AG04450 (cell line): ENCODE data around the gene DDX49. TPM values are rescaled to one million over a fixed set of nuclear protein-coding genes. Genes with fewer than 3 reads are reported as not detected.

ENCODE experiments used
- CTCF ChIA-PET: fragments of 300-600, 350-600 bp; formaldehyde crosslinking; extraction: SDS; loops from one replicate; lab custom pipeline; 2022; ENCODE audit warnings: antibody characterized with exemption, inconsistent platforms; lab: Charles Lee
- POLR2A ChIA-PET: fragments of 350-600 bp; formaldehyde crosslinking; extraction: SDS; loops from one replicate; lab custom pipeline; 2021; ENCODE audit warnings: antibody characterized with exemption, inconsistent platforms; lab: Yijun Ruan, JAX
- DNase-seq: peaks from one replicate; pipeline ENCODE4 v3.0.0-alpha.2; 2011; ENCODE audit warnings: low read depth, low spot score
- H3K27ac ChIP-seq: one replicate; pipeline ENCODE4 v1.5.1; 2012; ENCODE audit warnings: low read depth, low read length, control low read depth
- H3K27me3 ChIP-seq: one replicate; pipeline ENCODE4 v1.6.0; 2012; ENCODE audit warnings: low read length; ENCODE audit not compliant: control insufficient read depth, insufficient read depth
- H3K4me3 ChIP-seq: 2 replicates; pipeline ENCODE4 v1.5.1; 2011; ENCODE audit warnings: mild to moderate bottlenecking, low read depth, low read length, control low read depth
- H3K9me3 ChIP-seq: 2 replicates; pipeline ENCODE4 v1.5.1; 2012; ENCODE audit warnings: low read length; ENCODE audit not compliant: control insufficient read depth, insufficient read depth
- CTCF ChIP-seq: IDR thresholded peaks from 2 replicates; pipeline ENCODE4 v1.5.1; 2011; ENCODE audit warnings: low read depth, low read length, control low read depth, inconsistent platforms
- polyA plus RNA-seq: library from polyadenylated mRNA; depleted of rRNA; stranded (reverse); fragments of >200 nt; gene quantifications from 2 replicates; pipeline ENCODE4 v1.2.3, GENCODE V29; 2011; rRNA removed

DDX49 gene
- polyA plus RNA-seq, 1 experiment: 30.7 TPM

- no peak for TF ChIP-seq CTCF
- H3K4me3 ChIP-seq: no peak overlapping the region
- ChIA-PET POLR2A (no interaction called here), CTCF (interaction anchor here (1.1 to 1.5 kb wide), 2 partner anchors 14 to 49 kb away, joined by 3 to 8 read pairs; no protein-coding TSS in a partner anchor)
- DNase-seq: no peak
- peak overlapping the region; percentile 31 for H3K27ac ChIP-seq
- peaks cover 5% of the 10 kb centered on the region; the same call in 1 of the 2 replicates for H3K9me3 ChIP-seq
- H3K27me3 ChIP-seq: no peaks in the 10 kb centered on the region
Measured at GRCh38 chr19:18972851-18973250, 53.3 kb downstream of the DDX49 start.

- Histone ChIP-seq H3K9me3 (no peaks in the 10 kb centered on the region), H3K27ac (no peak overlapping the region)
- CTCF ChIA-PET: no interaction called here
Measured at GRCh38 chr19:18975011-18975410, 55.5 kb downstream of the DDX49 start.

GRCh38 chr19:18975869-18976268 is 56.4 kb downstream of the DDX49 start:
- Histone ChIP-seq H3K4me3 (no peak overlapping the region), H3K27me3 (no peaks in the 10 kb centered on the region), H3K27ac (no peak overlapping the region), H3K9me3 (no peaks in the 10 kb centered on the region)
- CTCF ChIA-PET: interaction anchor here (1.0 kb wide), 1 partner anchor 20 kb away, joined by 5 read pairs; no protein-coding TSS in a partner anchor
- TF ChIP-seq CTCF: no peak
- POLR2A ChIA-PET: no interaction called here
- no peak for DNase-seq

More at GRCh38 chr19:18975011-18975410, 55.5 kb downstream of the DDX49 start:
- DNase-seq: no peak
- TF ChIP-seq CTCF: no peak
- Histone ChIP-seq H3K27me3 (no peaks in the 10 kb centered on the region), H3K4me3 (no peak overlapping the region)
- POLR2A ChIA-PET: interaction anchor here (0.6 kb wide), 1 partner anchor 22 kb away, joined by 4 read pairs; no protein-coding TSS in a partner anchor

Other genes with a start within 250 kb of the DDX49 start
- 1.0 and 1.4 TPM in 2 replicates for gene CRTC1, start 236.0 kb upstream of the DDX49 start, polyA plus RNA-seq
- gene COMP, start 128.4 kb upstream of the DDX49 start, polyA plus RNA-seq: 0.09 TPM in 2 replicates
- gene UPF1, start 87.8 kb upstream of the DDX49 start, polyA plus RNA-seq: 28.2 and 33.2 TPM in 2 replicates
- gene CERS1, start 23.6 kb upstream of the DDX49 start, polyA plus RNA-seq: 1.8 and 2.0 TPM in 2 replicates
- gene COPE, start 328 bp upstream of the DDX49 start, polyA plus RNA-seq: 170 and 217 TPM in 2 replicates
- gene HOMER3, start 21.5 kb downstream of the DDX49 start, polyA plus RNA-seq: 29.0 and 45.3 TPM in 2 replicates
- gene SUGP2, start 113.8 kb downstream of the DDX49 start, polyA plus RNA-seq: 39.2 and 44.2 TPM in 2 replicates
- 18.9 and 26.4 TPM in 2 replicates for gene ARMC6, start 113.9 kb downstream of the DDX49 start, polyA plus RNA-seq
- 3.7 and 4.8 TPM in 2 replicates for gene SLC25A42, start 144.3 kb downstream of the DDX49 start, polyA plus RNA-seq
- 16.0 and 21.7 TPM in 2 replicates for gene TMEM161A, start 218.8 kb downstream of the DDX49 start, polyA plus RNA-seq